ENCODE data around the gene AHRR.

DNA sequence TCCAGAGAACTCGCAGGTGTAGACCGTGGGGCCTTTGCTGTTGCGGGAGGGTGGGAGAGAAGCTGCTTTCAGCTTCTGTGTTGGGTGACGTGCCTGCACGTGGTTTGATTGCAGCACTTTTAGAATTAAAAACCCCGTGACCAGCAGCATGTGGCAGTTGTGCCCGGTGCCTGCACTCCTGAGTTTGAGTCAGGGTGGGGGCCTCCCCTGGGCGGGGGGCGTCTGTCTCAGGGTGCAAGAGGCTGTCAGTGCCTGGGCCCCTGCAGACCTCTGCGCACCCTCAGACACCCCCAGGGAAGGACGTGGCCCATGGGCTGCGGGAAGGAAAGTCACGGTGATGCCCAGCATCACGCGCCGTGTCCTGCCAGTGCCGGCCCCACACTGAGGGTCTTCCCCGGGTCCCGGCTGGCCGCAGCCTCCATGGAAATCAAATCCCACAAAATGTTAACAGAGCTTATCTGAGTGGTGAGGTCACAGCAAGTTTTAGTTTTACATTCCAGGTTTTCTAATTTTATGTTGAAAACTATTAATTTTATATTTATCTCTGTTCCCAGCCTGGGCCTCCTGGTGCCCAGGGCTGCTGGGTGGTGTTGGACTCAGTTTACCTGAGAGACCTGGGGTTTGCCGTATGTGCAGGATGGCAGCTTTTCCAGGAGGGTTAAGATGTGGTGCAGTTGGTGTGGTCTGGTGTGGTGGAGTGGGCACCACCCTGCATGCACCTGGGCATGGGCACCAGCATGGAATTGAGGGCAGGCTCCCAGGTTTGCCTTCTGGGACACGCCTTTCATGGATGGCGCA lies 33.3 kb downstream of the AHRR start:
- TF ChIP-seq POLR2A (IDR thresholded peaks at IDR 0.05) (no peak), POLR2AphosphoS5 (IDR thresholded peaks at IDR 0.05; ENCODE audit: insufficient read depth in 1 of 2, low read depth in 1 of 2) (no peak)
- TF ChIP-seq, protein P1, sequence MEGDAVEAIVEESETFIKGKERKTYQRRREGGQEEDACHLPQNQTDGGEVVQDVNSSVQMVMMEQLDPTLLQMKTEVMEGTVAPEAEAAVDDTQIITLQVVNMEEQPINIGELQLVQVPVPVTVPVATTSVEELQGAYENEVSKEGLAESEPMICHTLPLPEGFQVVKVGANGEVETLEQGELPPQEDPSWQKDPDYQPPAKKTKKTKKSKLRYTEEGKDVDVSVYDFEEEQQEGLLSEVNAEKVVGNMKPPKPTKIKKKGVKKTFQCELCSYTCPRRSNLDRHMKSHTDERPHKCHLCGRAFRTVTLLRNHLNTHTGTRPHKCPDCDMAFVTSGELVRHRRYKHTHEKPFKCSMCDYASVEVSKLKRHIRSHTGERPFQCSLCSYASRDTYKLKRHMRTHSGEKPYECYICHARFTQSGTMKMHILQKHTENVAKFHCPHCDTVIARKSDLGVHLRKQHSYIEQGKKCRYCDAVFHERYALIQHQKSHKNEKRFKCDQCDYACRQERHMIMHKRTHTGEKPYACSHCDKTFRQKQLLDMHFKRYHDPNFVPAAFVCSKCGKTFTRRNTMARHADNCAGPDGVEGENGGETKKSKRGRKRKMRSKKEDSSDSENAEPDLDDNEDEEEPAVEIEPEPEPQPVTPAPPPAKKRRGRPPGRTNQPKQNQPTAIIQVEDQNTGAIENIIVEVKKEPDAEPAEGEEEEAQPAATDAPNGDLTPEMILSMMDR (IDR thresholded peaks at IDR 0.05): no peak
